ENCODE results near the gene PLA2G4C.

DNA sequence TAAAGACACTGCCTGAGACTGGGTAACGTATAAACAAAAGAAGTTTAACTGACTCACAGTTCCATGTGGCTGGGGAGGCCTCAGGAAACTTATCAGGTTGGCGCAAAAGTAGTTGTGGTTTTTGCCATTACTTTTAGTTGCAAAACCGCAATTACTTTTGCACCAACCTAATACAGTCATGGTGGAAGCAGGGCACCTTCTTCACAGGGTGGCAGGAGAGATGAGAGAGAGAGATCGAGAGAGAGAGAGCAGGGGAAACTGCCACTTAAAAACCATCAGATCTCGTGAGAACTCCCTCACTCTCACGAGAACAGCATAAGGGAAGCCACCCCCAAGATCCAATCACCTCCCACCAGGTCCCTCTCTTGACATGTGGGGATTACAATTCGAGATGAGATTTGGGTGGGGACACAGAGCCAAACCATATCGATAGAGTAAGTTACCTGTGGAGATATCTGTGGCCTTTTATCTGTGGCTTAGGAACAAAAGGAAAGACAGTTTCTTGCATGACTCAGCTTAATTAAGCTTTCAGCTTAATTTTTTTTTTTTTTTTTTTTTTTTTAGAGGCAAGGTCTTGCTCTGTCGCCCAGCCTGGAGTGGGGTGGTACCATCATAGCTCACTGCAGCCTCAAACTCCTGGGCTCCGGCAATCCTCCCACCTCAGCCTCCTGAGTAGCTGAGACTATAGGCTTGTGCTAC is 59.1 kb downstream of the PLA2G4C start:
- TF ChIP-seq CTCF (IDR thresholded peaks at IDR 0.05) (no peak), POLR2A (IDR thresholded peaks at IDR 0.05) (no peak), POLR2AphosphoS5 (IDR thresholded peaks at IDR 0.05) (no peak)

Measured in stomach (tissue), 4 donors.